DND-41 (cell line): ENCODE data around the gene ABCG1.

Experiments
- ATAC-seq: fragments of 200-7000 bp; cut with Tn5 transposase; 3 replicates; pipeline ENCODE4 v1.9.1; 2021; ENCODE audit warnings: low read depth; ENCODE audit not compliant: insufficient read depth
- DNase-seq: peaks from one replicate; pipeline ENCODE4 v3.0.0-alpha.2; 2020
- H2AFZ ChIP-seq: 2 replicates; pipeline ENCODE4 v1.6.0; 2012; ENCODE audit warnings: low read depth, low read length
- H3K27ac ChIP-seq: 2 replicates; pipeline ENCODE4 v1.5.1; 2012; ENCODE audit warnings: low read length, inconsistent platforms
- H3K27me3 ChIP-seq: fragments of 200-600 bp; sonication (generic); 2 replicates; pipeline ENCODE4 v1.6.0; 2012; ENCODE audit warnings: low read length, mild to moderate bottlenecking, inconsistent platforms; ENCODE audit not compliant: insufficient read depth, poor library complexity
- H3K36me3 ChIP-seq: 2 replicates; pipeline ENCODE4 v1.5.1; 2012; ENCODE audit warnings: low read length, inconsistent platforms; ENCODE audit not compliant: insufficient read depth
- H3K4me1 ChIP-seq: 2 replicates; pipeline ENCODE4 v1.5.1; 2012; ENCODE audit warnings: mild to moderate bottlenecking, low read length; ENCODE audit not compliant: insufficient read depth
- H3K4me2 ChIP-seq: 2 replicates; pipeline ENCODE4 v1.6.0; 2012; ENCODE audit warnings: mild to moderate bottlenecking, moderate library complexity, low read length, inconsistent platforms; ENCODE audit not compliant: insufficient read depth
- H3K4me3 ChIP-seq, 2 experiments: fragments of 200-600 bp in 1 of 2; shearing (Covaris generic) in 1 of 2; 2 replicates each; pipeline ENCODE4 v1.5.1; 2012 to 2016; ENCODE audit warnings: inconsistent platforms in 2 of 2, low read length in 2 of 2, mild to moderate bottlenecking in 2 of 2, low read depth in 1 of 2, moderate library complexity in 1 of 2
- H3K79me2 ChIP-seq: 2 replicates; pipeline ENCODE4 v1.6.0; 2012; ENCODE audit warnings: low read length, inconsistent platforms; ENCODE audit not compliant: insufficient read depth
- H3K9ac ChIP-seq: 2 replicates; pipeline ENCODE4 v1.6.0; 2012; ENCODE audit warnings: low read depth, mild to moderate bottlenecking, inconsistent platforms, low read length, moderate library complexity
- H3K9me3 ChIP-seq: 2 replicates; pipeline ENCODE4 v1.5.1; 2012; ENCODE audit warnings: low read length, moderate library complexity, mild to moderate bottlenecking, inconsistent platforms; ENCODE audit not compliant: insufficient read depth, severe bottlenecking
- H4K20me1 ChIP-seq: 2 replicates; pipeline ENCODE4 v1.6.0; 2012; ENCODE audit warnings: low read length; ENCODE audit not compliant: insufficient read depth
- CTCF ChIP-seq: IDR thresholded peaks from 2 replicates; pipeline ENCODE4 v1.5.1; 2012; ENCODE audit warnings: borderline replicate concordance, low read length, moderate library complexity, mild to moderate bottlenecking; ENCODE audit not compliant: poor library complexity, severe bottlenecking; ENCODE audit errors: extremely low read depth
- EZH2 ChIP-seq: IDR thresholded peaks from 3 replicates; pipeline ENCODE4 v1.6.1; 2012; ENCODE audit warnings: borderline replicate concordance, low read depth, mild to moderate bottlenecking, moderate library complexity, low read length, inconsistent platforms; ENCODE audit not compliant: severe bottlenecking

The ABCG1 gene

GRCh38 chr21:42252778-42253340, 33.9 kb downstream of the ABCG1 start:
- Histone ChIP-seq H4K20me1 (peaks cover 21% of the 10 kb centered on the region; the same call in 1 of the 2 replicates), H3K4me1 (no peaks in the 10 kb centered on the region; the same call in 1 of the 2 replicates)

GRCh38 chr21:42253466-42253865, 34.5 kb downstream of the ABCG1 start:
- peaks cover 21% of the 10 kb centered on the region; the same call in 1 of the 2 replicates for H4K20me1 ChIP-seq
- no peak overlapping the region for H3K27ac ChIP-seq
- H3K36me3 ChIP-seq: no peaks in the 10 kb centered on the region
- no peak overlapping the region for H3K4me2 ChIP-seq
- H3K79me2 ChIP-seq: peaks cover 6% of the 10 kb centered on the region
- H3K9me3 ChIP-seq: no peaks in the 10 kb centered on the region
- no peak overlapping the region for H3K4me3 ChIP-seq
- no peaks in the 10 kb centered on the region for H3K27me3 ChIP-seq
- no peak for TF ChIP-seq EZH2
- no peak for TF ChIP-seq CTCF
- no peak overlapping the region for H3K9ac ChIP-seq
- DNase-seq: no peak
- H2AFZ ChIP-seq: no peak overlapping the region
- ATAC-seq: no peak
- H3K4me1 ChIP-seq: peaks cover 2% of the 10 kb centered on the region

More at GRCh38 chr21:42252778-42253340, 33.9 kb downstream of the ABCG1 start:
- H3K27me3 ChIP-seq: no peaks in the 10 kb centered on the region
- peak overlapping the region; percentile 11; the same call in 1 of the 2 replicates for H3K27ac ChIP-seq
- H3K4me3 ChIP-seq: no peak overlapping the region
- H3K4me2 ChIP-seq: no peak overlapping the region
- no peaks in the 10 kb centered on the region for H3K36me3 ChIP-seq
- peaks cover 7% of the 10 kb centered on the region for H3K79me2 ChIP-seq
- no peak for ATAC-seq
- no peak for TF ChIP-seq CTCF
- no peak for TF ChIP-seq EZH2
- DNase-seq: no peak
- no peaks in the 10 kb centered on the region for H3K9me3 ChIP-seq
- no peak overlapping the region for H3K9ac ChIP-seq
- H2AFZ ChIP-seq: no peak overlapping the region

- DNase-seq (no peak), ATAC-seq (no peak)
- Histone ChIP-seq H3K27ac (no peak overlapping the region), H3K9me3 (no peaks in the 10 kb centered on the region), H4K20me1 (peaks cover 21% of the 10 kb centered on the region; the same call in 1 of the 2 replicates), H3K27me3 (no peaks in the 10 kb centered on the region), H2AFZ (no peak overlapping the region), H3K79me2 (peaks cover 11% of the 10 kb centered on the region), H3K4me2 (no peak overlapping the region), H3K9ac (no peak overlapping the region), H3K4me3 (no peak overlapping the region), H3K4me1 (peaks cover 3% of the 10 kb centered on the region), H3K36me3 (no peaks in the 10 kb centered on the region)
- no peak for TF ChIP-seq EZH2
- no peak for TF ChIP-seq CTCF
Measured at GRCh38 chr21:42254083-42254482, 35.1 kb downstream of the ABCG1 start.
